ENCODE data around the gene TRPC6.

- TF ChIP-seq CTCF (IDR thresholded peaks at IDR 0.05; ENCODE audit: insufficient read depth, low read length) = no peak
- no peak for TF ChIP-seq POLR2AphosphoS5 (IDR thresholded peaks at IDR 0.05; ENCODE audit: low read depth)
- TF ChIP-seq, protein P1, sequence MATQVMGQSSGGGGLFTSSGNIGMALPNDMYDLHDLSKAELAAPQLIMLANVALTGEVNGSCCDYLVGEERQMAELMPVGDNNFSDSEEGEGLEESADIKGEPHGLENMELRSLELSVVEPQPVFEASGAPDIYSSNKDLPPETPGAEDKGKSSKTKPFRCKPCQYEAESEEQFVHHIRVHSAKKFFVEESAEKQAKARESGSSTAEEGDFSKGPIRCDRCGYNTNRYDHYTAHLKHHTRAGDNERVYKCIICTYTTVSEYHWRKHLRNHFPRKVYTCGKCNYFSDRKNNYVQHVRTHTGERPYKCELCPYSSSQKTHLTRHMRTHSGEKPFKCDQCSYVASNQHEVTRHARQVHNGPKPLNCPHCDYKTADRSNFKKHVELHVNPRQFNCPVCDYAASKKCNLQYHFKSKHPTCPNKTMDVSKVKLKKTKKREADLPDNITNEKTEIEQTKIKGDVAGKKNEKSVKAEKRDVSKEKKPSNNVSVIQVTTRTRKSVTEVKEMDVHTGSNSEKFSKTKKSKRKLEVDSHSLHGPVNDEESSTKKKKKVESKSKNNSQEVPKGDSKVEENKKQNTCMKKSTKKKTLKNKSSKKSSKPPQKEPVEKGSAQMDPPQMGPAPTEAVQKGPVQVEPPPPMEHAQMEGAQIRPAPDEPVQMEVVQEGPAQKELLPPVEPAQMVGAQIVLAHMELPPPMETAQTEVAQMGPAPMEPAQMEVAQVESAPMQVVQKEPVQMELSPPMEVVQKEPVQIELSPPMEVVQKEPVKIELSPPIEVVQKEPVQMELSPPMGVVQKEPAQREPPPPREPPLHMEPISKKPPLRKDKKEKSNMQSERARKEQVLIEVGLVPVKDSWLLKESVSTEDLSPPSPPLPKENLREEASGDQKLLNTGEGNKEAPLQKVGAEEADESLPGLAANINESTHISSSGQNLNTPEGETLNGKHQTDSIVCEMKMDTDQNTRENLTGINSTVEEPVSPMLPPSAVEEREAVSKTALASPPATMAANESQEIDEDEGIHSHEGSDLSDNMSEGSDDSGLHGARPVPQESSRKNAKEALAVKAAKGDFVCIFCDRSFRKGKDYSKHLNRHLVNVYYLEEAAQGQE (IDR thresholded peaks at IDR 0.05; ENCODE audit: insufficient replicate concordance, low read depth) = no peak
- no peak for TF ChIP-seq GABPA (IDR thresholded peaks at IDR 0.05; ENCODE audit: low read depth)
These were observed 112.8 kb downstream of the TRPC6 start for GRCh38 chr11:101470881-101471520.

Data from HL-60 (cell line).